Esophagus muscularis mucosa (tissue), 4 donors: ENCODE measurements around the gene CMTM8. TPM values are rescaled to one million over a fixed set of nuclear protein-coding genes. Genes with fewer than 3 reads are reported as not detected.
A peak's percentile ranks its signal among the peaks of the same experiment; 100 is the strongest.

Experiments
- DNase-seq: peaks from one replicate; pipeline ENCODE4 v3.0.0-alpha.2; 2017; ENCODE audit errors: extremely low spot score
- H3K27ac ChIP-seq, 4 donors: fragments of 200-600 bp; sonication (generic); replicated peaks in 1 of 4; 1 replicate in 3 of 4; 2 replicates in 1 of 4; pipeline ENCODE4 v1.5.1; 2016 to 2019; ENCODE audit warnings: mild to moderate bottlenecking in 1 of 4
- H3K27me3 ChIP-seq, 4 donors: fragments of 200-600 bp; sonication (generic); one replicate each; pipeline versions ENCODE4 v1.5.1 to v1.6.0; 2016 to 2019
- H3K36me3 ChIP-seq, 4 donors: fragments of 200-600 bp; sonication (generic); one replicate each; pipeline ENCODE4 v1.5.1; 2016 to 2019
- H3K4me1 ChIP-seq, 4 donors: fragments of 200-600 bp; sonication (generic); one replicate each; pipeline ENCODE4 v1.5.1; 2016 to 2019
- H3K4me3 ChIP-seq, 4 donors: fragments of 200-600 bp; sonication (generic); 1 replicate in 2 of 4; 2 replicates in 2 of 4; pipeline ENCODE4 v1.5.1; 2016 to 2019; ENCODE audit warnings: mild to moderate bottlenecking in 4 of 4, moderate library complexity in 1 of 4
- H3K9me3 ChIP-seq, 4 donors: fragments of 200-600 bp; sonication (generic); 1 replicate in 3 of 4; 2 replicates in 1 of 4; pipeline ENCODE4 v1.5.1; 2016 to 2019
- EP300 ChIP-seq: sonication (generic); formaldehyde crosslinking; IDR thresholded peaks from one replicate; pipeline ENCODE4 v1.6.1; 2017; ENCODE audit warnings: antibody characterized with exemption
- POLR2A ChIP-seq: fragments of 450-650 bp; IDR thresholded peaks from one replicate; pipeline ENCODE4 v1.6.1; 2017; ENCODE audit warnings: antibody characterized with exemption, moderate library complexity, mild to moderate bottlenecking, low read depth
- POLR2AphosphoS5 ChIP-seq, 2 donors: sonication (generic); formaldehyde crosslinking; IDR thresholded peaks; one replicate each; pipeline ENCODE4 v1.6.1; 2017; ENCODE audit warnings: antibody characterized with exemption in 2 of 2
- WGBS: methylation state at CpG from one replicate; pipeline ENCODE4 v1.1.5; 2018; 5-methylcytosine and 5-hydroxymethylcytosine counted together
- intact Hi-C: fragments of 100-400 bp; cut with DNase I; formaldehyde crosslinking; loops from one replicate; pipeline ENCODE4 v1.15.1; 2023
- total RNA-seq, 4 donors: library from RNA; depleted of rRNA; stranded (reverse); fragments of >200 nt; gene quantifications; one replicate each; pipeline versions ENCODE4 v1.1.0 to v1.2.1, GENCODE V29; 2016
- TF ChIP-seq, protein P1 (sequence below), 3 experiments: fragments of 200-600 bp in 2 of 3; fragments of 450-650 bp in 1 of 3; sonication (generic) in 2 of 3; IDR thresholded peaks; one replicate each; pipeline ENCODE4 v1.5.1; 2017 to 2019; ENCODE audit warnings: antibody characterized with exemption in 3 of 3, mild to moderate bottlenecking in 2 of 3, moderate library complexity in 1 of 3

The CMTM8 gene
- total RNA-seq, 4 donors from 2014 or later = 1.7 to 4.2 (median 3.8) TPM

DNA sequence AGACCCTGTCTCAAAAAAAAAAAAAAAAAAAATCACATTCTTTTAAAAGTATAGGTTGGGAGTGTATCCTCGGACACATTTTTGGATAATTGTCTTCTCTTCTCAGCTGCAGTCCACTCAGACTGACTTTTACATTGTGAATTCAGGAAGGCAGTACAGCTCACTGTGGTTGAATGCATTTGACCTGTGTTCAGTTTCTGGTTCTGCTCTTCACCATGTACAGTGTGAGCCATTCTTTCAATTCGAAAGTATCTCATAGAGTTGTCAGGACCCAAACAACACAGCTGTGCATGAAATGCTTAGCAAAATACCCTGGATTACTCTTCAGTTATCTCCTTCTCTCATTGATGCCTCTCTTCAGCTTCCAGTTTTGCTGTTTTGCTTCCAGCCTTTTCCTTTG is 5.0 kb downstream of the CMTM8 start:
- Histone ChIP-seq H3K36me3 (no peaks in the 10 kb centered on the region), H3K27me3 (peaks cover 0 to 20% (median under 1%) of the 10 kb centered on the region in 4 donors), H3K4me3 (no peak overlapping the region), H3K27ac (no peak overlapping the region), H3K9me3 (no peaks in the 10 kb centered on the region), H3K4me1 (peaks cover 7 to 12% (median 10%) of the 10 kb centered on the region in 4 donors)
- WGBS = 90% methylated on average over 2 of the region's 2 CpGs
- no peak for DNase-seq
- TF ChIP-seq EP300 = no peak
- TF ChIP-seq, protein P1, sequence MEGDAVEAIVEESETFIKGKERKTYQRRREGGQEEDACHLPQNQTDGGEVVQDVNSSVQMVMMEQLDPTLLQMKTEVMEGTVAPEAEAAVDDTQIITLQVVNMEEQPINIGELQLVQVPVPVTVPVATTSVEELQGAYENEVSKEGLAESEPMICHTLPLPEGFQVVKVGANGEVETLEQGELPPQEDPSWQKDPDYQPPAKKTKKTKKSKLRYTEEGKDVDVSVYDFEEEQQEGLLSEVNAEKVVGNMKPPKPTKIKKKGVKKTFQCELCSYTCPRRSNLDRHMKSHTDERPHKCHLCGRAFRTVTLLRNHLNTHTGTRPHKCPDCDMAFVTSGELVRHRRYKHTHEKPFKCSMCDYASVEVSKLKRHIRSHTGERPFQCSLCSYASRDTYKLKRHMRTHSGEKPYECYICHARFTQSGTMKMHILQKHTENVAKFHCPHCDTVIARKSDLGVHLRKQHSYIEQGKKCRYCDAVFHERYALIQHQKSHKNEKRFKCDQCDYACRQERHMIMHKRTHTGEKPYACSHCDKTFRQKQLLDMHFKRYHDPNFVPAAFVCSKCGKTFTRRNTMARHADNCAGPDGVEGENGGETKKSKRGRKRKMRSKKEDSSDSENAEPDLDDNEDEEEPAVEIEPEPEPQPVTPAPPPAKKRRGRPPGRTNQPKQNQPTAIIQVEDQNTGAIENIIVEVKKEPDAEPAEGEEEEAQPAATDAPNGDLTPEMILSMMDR (IDR thresholded peaks at IDR 0.05) = no peak
- no peak for TF ChIP-seq POLR2AphosphoS5 (IDR thresholded peaks at IDR 0.05)
- TF ChIP-seq POLR2A = no peak
- intact Hi-C loops = no loop called here

DNA sequence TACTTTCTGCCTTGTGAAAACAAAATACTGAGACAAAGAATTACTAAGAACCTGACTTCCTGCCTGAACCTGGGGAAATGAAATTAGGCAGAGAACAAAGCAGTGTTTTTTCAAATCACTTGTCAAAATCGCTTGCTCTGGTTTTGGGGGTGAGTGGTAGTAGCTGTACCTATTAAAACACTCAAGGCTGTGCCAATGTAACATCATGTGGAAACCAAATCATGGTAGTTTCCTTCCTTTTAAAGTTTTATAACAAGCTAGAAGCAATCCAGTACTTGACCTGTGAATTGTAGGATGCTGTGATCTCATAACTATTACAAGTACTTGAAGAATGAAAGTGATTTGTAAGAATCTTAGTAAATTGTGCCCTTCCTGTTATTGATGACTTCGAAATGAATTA is 6.7 kb downstream of the CMTM8 start:
- Histone ChIP-seq H3K4me1 (no peaks in the 10 kb centered on the region), H3K36me3 (no peaks in the 10 kb centered on the region), H3K27me3 (peaks cover 0 to 11% (median 0%) of the 10 kb centered on the region in 4 donors), H3K4me3 (no peak overlapping the region), H3K9me3 (no peaks in the 10 kb centered on the region), H3K27ac (no peak overlapping the region)
- TF ChIP-seq POLR2AphosphoS5 (IDR thresholded peaks at IDR 0.05) (no peak), POLR2A (no peak), EP300 (no peak)
- TF ChIP-seq, protein P1 (IDR thresholded peaks at IDR 0.05) = no peak
- intact Hi-C loops = no loop called here
- 66% methylated on average over 2 of the region's 2 CpGs for whole genome bisulfite sequencing
- DNase-seq = no peak

DNA sequence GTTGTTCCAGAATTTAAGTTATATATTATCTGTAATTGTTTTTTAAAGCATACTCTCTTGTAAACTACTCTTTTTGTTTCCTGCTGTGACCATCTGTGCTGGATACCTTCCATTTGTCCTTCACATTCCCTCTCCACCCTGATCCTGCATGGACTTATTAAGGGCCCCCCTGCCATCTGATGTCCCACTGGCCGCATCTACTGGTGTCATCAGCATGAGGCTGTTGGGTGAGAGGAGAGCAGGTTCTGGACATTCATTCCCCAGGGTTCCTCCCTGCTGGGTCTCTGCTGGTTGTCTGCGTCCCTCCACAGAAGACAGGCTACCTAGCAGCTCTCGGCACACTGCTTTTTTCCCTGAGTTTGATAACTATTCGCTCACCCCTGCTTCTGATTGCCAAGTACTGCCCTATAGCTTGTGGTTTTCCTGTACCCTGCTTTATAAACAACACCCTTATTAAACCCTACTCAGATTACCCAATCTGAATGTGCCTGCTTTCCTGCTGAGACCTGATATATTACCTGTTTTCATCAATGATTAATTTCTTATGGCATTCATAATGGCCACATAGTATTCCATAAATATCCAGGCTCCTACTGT is 7.7 kb downstream of the CMTM8 start:
- Histone ChIP-seq H3K4me3 (no peak overlapping the region), H3K27me3 (peaks cover 0 to 1% (median 0%) of the 10 kb centered on the region in 4 donors), H3K9me3 (no peaks in the 10 kb centered on the region), H3K4me1 (no peaks in the 10 kb centered on the region), H3K27ac (no peak overlapping the region), H3K36me3 (no peaks in the 10 kb centered on the region)
- peak; percentile 70 for DNase-seq
- intact Hi-C loops = no loop called here
- TF ChIP-seq POLR2A (no peak), POLR2AphosphoS5 (IDR thresholded peaks at IDR 0.05) (no peak), EP300 (no peak)
- TF ChIP-seq, protein P1 (IDR thresholded peaks at IDR 0.05) = no peak
- 90% methylated on average over 4 of the region's 4 CpGs for WGBS

DNA sequence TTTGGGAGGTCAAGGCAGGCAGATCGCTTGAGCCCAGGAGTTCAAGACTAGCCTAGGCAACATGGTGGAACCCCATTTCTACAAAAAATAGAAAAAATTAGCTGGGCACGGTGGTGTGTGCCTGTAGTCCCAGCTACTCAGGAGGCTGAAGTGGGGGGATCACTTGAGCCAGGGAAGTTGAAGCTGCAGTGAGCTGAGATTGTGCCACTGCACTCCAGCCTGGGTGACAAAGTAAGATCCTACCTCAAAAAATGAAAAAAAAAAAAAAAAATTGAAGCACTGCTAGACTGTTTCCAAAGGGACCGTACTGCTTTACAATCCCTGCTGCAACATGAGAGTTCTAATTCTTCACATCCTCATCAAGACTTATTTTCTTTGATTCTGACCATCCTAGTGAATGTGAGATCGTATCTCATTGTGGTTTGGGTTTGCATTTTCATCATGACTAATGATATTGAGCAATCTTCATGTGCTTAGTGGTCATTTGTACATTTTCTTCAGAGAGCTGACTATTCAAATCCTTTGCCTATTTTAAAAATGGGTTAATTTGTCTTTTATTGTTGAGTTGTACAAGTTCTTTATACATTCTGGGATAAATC is 10.8 kb downstream of the CMTM8 start:
- no peaks in the 10 kb centered on the region for H3K27me3 ChIP-seq
- no peak overlapping the region for H3K4me3 ChIP-seq
- no peaks in the 10 kb centered on the region for H3K4me1 ChIP-seq
- H3K36me3 ChIP-seq = no peaks in the 10 kb centered on the region
- DNase-seq = no peak
- no peak overlapping the region for H3K27ac ChIP-seq
- intact Hi-C loops = no loop called here
- TF ChIP-seq, protein P1 (IDR thresholded peaks at IDR 0.05) = no peak
- TF ChIP-seq POLR2AphosphoS5 (IDR thresholded peaks at IDR 0.05) (no peak), POLR2A (no peak), EP300 (no peak)
- WGBS = 93% methylated on average over 4 of the region's 4 CpGs
- H3K9me3 ChIP-seq = peaks cover 0 to 7% (median 5%) of the 10 kb centered on the region in 4 donors

DNA sequence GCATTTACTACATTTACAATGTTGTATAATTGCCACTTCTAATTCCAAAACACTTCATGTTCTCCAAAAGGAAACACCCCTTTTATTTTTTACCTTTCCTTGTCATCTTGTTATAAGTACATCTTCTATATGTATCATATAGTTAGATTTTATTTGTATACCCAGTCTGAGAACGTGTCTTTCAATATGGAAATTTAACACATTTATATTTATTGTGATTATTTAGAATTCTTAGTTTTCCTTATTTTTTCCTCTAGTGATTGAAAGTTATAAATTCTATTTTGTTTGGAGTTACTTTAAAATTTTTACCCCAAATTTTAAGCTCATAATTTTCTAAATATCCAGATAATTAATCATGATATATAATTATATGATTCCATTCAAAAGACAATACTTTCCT is 15.8 kb downstream of the CMTM8 start:
- intact Hi-C loops = no loop called here
- Histone ChIP-seq H3K27ac (no peak overlapping the region), H3K4me3 (no peak overlapping the region), H3K27me3 (no peaks in the 10 kb centered on the region), H3K36me3 (no peaks in the 10 kb centered on the region), H3K4me1 (no peaks in the 10 kb centered on the region), H3K9me3 (peaks cover 0 to 12% (median 6%) of the 10 kb centered on the region in 4 donors)
- TF ChIP-seq, protein P1 (IDR thresholded peaks at IDR 0.05) = no peak
- TF ChIP-seq EP300 = no peak
- no peak for TF ChIP-seq POLR2A
- no peak for TF ChIP-seq POLR2AphosphoS5 (IDR thresholded peaks at IDR 0.05)
- 100% methylated on average over 1 of the region's 1 CpG for WGBS
- DNase-seq = no peak
